Mammary epithelial cell (primary cell): ENCODE data around the gene ZNF177.

Source experiments
- EZH2 ChIP-seq: IDR thresholded peaks from 2 replicates; pipeline ENCODE4 v1.6.1; 2012; ENCODE audit warnings: low read length, inconsistent platforms, borderline replicate concordance
- TF ChIP-seq, protein P1 (sequence below), 2 donors: IDR thresholded peaks in 1 of 2; conservative IDR thresholded peaks in 1 of 2; 2 replicates each; pipeline ENCODE4 v1.5.1; 2011 to 2012; ENCODE audit warnings: inconsistent platforms in 2 of 2, low read length in 2 of 2, mild to moderate bottlenecking in 2 of 2, control low read depth in 1 of 2, low read depth in 1 of 2; ENCODE audit not compliant: insufficient read depth in 1 of 2; ENCODE audit errors: extremely low read depth in 1 of 2

DNA sequence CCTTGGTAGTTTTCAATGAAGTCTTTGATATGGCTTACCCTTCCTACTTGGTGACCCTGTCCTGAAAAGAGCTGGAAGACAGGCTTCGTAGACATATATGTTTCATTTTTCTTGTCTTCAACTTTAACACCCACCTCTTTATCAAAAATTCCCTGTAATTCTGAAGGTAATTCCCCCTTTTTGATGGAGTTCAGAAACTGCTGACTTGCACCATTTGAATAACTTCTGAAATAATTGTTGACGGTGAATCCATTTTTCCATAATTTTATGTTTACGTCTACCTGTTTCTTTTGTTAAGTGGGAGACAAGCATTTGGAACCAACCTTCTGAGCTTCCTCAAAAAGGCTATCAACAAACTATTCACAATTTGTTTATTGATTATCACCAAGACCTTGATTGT is 14.6 kb upstream of the ZNF177 start:
- TF ChIP-seq, protein P1, sequence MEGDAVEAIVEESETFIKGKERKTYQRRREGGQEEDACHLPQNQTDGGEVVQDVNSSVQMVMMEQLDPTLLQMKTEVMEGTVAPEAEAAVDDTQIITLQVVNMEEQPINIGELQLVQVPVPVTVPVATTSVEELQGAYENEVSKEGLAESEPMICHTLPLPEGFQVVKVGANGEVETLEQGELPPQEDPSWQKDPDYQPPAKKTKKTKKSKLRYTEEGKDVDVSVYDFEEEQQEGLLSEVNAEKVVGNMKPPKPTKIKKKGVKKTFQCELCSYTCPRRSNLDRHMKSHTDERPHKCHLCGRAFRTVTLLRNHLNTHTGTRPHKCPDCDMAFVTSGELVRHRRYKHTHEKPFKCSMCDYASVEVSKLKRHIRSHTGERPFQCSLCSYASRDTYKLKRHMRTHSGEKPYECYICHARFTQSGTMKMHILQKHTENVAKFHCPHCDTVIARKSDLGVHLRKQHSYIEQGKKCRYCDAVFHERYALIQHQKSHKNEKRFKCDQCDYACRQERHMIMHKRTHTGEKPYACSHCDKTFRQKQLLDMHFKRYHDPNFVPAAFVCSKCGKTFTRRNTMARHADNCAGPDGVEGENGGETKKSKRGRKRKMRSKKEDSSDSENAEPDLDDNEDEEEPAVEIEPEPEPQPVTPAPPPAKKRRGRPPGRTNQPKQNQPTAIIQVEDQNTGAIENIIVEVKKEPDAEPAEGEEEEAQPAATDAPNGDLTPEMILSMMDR (conservative IDR thresholded peaks at IDR 0.05 in 1 of 2, IDR thresholded peaks at IDR 0.05 in 1 of 2; ENCODE audit: extremely low read depth in 1 of 2, insufficient read depth in 1 of 2, low read depth in 1 of 2, low read length in 2 of 2) = no peak
- TF ChIP-seq EZH2 = no peak
